Vagina (tissue), 2 donors: ENCODE data around the gene ATAD3B.

ENCODE experiments used
- CTCF ChIP-seq, 3 experiments: fragments of 450-650 bp in 2 of 3; fragments of 200-600 bp in 1 of 3; sonication (generic) in 1 of 3; IDR thresholded peaks; one replicate each; pipeline ENCODE4 v1.5.1; 2017 to 2019; ENCODE audit warnings: antibody characterized with exemption in 3 of 3, mild to moderate bottlenecking in 2 of 3, moderate library complexity in 2 of 3
- POLR2A ChIP-seq, 2 donors: fragments of 450-650 bp; IDR thresholded peaks; one replicate each; pipeline ENCODE4 v1.6.1; 2017; ENCODE audit warnings: antibody characterized with exemption in 2 of 2, mild to moderate bottlenecking in 2 of 2, moderate library complexity in 2 of 2

DNA sequence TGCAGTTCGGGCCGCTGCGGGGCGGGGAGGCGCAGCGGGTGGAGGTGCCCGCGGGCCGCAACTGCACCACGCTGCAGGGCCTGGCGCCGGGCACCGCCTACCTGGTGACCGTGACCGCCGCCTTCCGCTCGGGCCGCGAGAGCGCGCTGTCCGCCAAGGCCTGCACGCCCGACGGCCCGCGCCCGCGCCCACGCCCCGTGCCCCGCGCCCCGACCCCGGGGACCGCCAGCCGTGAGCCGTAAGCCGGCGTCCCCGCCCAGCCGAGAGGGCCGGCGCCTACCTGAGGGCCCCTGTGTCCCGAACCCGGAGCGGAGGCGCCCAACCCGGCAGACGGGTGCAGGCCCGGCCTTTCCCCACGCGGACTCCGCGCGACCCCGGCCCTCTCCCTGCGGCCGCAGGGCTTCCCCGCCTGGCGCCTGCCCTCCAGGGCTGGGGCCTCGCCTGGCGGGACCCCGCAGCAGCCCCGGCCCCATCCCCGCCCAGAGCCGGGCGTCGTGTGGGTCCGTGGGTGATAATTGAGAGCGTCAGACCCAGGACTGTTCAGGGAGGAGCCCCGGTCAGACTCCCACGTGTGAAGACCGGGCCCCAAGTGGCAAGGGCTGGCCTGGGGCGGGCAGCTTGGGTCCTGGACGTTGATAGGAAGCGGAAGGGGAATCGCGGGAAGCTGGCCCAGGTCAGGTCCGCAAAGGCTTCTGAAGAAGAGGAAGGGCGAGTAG, 31.9 kb upstream of the ATAD3B start:
- TF ChIP-seq CTCF (IDR thresholded peaks at IDR 0.05): no peak
- no peak for TF ChIP-seq POLR2A (IDR thresholded peaks at IDR 0.05)
